Left renal pelvis (tissue), 4 donors: ENCODE results near the gene IDH3G. TPM values are rescaled to one million over a fixed set of nuclear protein-coding genes. Genes with fewer than 3 reads are reported as not detected.

Experiments used
- DNase-seq, 4 donors: peaks; one replicate each; pipeline ENCODE4 v3.0.0-alpha.2; 2013; ENCODE audit warnings: low read depth in 4 of 4, low spot score in 3 of 4
- polyA plus RNA-seq, 4 donors: library from polyadenylated mRNA; unstranded; fragments of 120-200 nt; gene quantifications; one replicate each; pipeline ENCODE4 v1.2.1, GENCODE V29; 2013; ENCODE audit not compliant: insufficient read length in 4 of 4

The IDH3G gene
- polyA plus RNA-seq, 4 donors = 59.4 to 95.2 (median 71.3) TPM

DNA sequence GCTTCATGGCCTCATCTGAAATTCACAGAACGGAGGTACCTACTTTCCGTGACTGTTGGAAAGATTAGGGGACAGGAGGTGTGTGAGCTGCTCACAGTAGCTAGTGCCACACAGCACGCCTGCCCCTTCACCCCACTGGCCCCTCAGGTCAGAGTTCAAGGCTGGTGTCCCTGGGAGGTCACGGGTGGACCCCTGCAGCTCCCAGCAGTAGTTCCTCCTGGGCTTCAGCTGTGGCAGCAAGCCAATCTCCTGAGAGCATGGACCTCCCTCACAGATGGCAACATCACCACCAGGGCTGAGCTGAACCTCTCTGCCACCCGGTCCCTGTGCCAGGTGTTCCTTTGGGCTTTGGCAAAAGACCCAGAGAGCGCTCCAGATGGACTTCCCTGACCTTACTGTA, 1.8 kb downstream of the IDH3G start:
- DNase-seq = no peak

DNA sequence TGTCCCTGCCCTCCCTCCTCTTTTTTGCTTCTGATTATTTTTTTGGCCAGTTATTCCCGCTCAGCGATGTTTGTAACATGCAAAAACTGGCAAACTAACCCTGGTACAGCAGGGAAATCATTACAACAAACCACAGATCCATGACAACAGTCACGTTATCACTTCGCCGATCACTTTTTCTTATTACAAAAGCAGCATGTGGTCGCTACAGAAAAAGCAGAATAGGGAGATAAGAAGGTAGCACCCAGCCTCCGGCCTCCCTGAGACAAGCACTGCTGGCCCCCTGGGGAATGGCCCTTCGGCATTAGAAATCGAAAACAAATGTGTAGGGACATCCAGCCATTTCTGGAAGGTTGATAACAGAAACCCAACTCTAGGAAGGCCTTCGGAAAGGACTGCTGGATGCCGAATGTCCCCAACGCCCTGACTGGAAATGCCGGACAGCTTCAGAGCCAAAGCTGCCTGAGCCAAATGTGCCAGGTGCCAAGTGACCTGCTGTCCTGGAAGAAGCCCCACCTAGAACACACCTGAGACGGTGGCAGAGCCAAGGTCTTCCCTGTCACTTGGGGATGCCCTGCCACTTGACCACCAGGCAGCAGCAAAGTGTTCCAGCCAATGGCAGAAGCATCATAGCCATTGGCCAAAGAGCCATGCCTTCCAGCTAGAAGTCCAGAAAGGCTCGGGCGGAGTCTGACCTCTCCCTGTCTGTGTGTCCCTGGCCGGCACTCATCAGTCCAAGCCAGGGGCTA, 2.9 kb downstream of the IDH3G start:
- no peak for DNase-seq

GRCh38 chrX:153789654-153790053, 4.5 kb downstream of the IDH3G start:
- no peak for DNase-seq

DNA sequence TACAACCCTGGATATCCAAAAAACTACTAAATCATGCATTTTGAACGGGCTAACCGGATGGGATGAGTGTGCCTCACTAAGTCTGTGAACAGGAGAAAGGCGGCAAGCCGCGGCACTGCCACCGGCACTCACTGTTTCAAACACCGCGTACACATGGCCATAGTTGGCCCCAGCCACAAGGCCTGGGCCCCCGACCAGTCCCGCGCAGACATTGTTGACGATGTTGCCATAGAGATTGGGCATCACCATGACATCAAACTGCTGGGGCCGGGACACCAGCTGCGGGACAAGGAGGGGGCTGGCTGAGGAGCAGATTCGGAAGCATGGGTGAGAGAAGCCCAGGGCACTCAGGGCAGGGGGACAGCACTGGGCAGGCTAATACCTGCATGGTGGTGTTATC, 7.5 kb downstream of the IDH3G start:
- no peak for DNase-seq

GRCh38 chrX:153784325-153784967, 9.7 kb downstream of the IDH3G start:
- no peak for DNase-seq

DNA sequence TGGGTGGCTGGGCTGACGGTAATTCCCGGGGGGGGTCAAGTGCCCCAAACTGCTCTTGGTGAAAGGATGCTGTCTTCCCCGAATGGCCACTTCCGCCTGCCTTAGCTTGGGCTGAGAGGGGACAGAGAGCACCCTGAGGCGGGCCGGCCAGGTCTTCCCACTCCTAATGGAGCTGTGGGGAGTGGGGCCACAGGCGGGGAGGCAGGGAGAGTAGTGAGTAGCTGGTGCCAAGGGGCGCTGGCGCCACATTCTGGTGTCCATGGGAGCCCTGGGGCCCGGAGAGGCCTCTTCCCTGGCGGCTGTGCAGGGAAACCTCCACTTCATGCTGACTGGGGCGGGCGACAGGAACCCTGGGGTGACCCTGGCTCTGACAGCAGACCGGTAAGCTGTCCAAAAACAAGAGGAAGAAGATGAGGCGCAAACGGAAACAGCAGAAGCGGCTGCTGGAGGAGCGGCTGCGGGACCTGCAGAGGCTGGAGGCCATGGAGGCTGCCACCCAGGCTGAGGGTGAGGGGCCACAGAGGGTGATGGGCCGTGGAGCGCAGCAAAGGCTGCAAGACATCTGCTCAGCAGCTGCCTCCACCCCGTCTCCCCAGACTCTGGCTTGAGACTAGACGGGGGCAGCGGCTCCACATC, 10.7 kb downstream of the IDH3G start:
- no peak for DNase-seq

DNA sequence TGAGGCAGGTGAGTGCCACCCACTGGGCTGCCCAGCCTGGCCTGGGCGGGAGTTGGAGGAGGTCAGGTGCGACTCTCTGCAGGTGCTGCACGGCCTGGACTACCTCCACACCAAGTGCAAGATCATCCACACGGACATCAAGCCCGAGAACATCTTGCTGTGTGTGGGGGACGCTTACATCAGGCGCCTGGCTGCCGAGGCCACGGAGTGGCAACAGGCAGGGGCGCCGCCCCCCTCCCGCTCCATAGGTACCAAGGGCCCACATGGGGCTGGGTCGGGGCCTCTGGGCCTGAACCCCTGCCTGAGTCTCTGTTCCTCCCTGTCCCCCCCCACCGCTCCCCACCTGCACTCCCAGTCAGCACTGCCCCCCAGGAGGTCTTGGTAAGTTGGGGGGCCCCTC, 11.3 kb downstream of the IDH3G start:
- DNase-seq = no peak

- DNase-seq = no peak
Observed at GRCh38 chrX:153782313-153782712, 11.9 kb downstream of the IDH3G start.

GRCh38 chrX:153781428-153782047, 12.6 kb downstream of the IDH3G start:
- no peak for DNase-seq

DNA sequence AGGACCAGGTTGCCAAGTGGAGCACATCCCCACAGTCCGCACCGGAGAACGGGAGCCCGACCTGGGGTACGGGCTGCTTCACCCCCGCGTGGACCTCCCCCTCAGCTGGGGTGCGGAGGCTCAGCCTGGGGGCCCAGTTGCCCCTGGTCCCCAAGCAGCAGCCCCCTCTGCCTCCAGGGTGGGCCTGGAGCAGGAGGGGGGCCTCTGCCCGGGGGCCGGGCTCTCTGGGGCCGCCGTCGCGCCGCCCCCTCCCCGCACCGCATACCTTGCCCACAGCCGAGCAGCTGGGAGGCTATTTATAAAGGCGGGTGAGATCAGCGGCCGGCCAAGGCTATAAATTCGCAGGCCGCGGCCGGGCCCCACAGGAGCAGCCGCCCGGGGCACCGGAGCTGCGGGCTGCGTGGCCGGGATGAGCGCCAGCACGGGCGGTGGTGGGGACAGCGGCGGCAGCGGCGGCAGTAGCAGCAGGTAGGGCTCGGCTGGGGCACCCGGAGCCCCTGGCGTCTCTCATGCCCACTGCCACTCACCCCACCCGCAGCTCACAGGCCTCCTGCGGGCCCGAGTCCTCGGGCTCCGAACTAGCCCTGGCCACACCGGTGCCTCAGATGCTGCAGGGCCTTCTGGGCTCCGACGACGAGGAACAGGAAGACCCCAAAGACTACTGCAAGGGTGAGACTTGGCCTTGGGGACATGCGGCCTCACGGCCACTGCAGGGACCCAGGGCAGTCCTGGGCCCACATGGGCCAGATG, 13.3 kb downstream of the IDH3G start, which contains the start of gene SRPK3:
Gene SRPK3, plus strand, starts transcription at position 364 of the 750 bp plus-strand sequence. Its CDS starts 46 bp downstream, at position 410.
- DNase-seq = no peak

DNA sequence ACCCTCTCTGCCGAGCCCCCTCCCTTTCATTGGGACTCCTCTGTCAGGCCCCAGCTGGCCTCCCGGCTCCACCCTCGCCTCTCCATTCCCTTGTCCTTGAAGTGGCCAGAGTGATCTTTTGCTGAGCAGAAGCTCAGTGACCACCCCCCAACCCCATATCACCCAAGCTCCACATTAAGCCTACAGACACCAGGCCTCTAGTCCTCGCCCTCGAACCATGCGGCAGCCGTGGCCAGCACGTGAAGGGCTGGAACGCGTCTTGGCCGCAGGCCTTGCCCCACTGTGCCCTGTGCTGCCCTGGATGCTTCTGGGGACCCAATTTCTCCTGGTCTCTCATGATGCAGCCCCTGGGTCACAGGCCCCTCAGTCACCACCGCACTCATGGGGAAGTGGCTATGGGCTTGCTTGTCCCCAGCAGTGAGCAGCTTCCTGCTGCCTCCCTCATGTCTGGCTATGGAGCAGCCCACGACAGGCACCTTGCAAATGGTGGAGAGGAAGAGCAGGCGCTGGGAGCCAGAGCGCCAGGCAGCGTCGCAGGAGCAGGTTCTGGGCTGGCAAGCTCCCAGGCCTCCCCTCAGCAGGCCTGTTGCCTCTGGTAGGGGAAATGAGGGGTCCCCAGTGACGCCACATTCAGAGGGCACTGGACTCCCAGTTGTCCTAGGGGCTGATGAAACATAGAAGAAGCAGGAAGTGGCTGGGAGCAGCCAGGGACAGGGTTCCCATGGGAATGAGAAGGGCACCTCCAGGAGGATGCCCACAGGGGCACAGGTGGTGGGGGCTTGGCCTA, 14.1 kb downstream of the IDH3G start:
- DNase-seq = no peak

DNA sequence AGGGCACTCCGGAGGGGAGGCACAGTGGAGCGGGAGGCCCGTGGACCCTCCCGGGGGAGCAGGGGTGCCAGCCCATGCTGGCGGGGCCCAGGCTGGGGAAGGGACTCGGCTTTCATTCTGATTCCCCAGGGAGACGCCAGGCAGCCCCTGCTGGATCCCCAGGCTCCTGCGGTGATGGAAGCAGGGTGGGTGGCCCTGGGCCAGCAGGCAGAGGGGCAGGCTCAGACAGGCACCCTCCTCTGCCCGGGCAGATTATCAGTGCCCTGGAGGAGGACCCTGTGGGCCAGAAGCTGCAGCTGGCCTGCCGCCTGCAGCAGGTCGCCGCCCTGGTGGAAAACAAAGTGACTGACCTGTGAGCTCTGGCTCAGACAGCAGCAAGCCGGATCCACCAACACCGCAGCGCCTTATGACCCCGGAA, 15.5 kb downstream of the IDH3G start:
- DNase-seq = no peak

DNA sequence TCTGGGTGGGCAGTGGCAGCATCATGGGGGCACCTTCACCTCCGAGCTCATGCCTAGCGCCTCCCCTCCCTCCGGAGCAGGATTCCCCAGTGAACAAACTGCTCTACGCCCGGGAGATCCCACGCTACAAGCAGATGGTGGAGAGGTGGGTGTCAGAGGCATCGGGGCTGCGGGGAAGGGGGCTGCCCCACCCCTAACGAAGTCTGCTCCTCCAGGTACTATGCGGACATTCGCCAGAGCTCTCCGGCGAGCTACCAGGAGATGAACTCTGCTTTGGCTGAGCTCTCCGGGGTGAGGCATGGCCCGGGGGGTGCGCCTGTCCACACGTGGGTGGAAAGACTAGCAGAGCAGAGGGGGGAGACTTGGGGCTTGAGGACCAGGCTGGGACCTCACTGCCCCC, 16.0 kb downstream of the IDH3G start:
- no peak for DNase-seq

DNA sequence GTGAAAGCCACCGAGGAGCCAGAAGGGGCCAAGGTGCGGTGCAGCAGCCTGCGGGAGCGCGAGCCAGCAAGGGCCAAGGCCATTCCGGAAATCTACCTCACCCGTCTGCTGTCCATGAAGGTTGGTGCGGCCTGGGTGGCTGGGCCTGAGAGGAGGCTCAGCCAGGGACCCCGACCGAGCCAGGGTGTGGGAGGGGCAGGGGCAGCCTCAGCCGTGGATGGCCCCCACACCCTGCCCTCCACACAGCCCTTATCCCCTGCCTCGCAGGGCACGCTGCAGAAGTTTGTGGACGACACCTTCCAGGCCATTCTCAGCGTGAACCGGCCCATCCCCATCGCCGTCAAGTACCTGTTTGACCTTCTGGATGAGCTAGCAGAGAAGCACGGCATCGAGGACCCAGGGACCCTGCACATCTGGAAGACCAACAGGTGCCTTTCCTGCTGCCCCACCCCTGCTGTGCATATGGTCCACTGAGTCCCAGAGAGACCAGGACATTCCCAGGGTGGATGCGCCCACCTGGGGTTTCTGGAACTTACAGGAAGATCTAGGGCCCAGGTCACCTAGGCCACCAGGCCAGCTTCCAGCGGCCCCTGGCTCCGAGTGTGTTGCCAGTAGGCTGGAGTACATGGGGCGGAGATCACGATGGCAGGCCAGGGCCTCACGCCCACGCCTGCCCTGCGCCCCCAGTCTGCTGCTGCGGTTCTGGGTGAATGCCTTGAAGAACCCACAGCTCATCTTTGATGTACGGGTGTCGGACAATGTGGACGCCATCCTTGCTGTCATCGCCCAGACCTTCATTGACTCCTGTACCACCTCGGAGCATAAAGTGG, 16.7 kb downstream of the IDH3G start:
- DNase-seq = no peak

DNA sequence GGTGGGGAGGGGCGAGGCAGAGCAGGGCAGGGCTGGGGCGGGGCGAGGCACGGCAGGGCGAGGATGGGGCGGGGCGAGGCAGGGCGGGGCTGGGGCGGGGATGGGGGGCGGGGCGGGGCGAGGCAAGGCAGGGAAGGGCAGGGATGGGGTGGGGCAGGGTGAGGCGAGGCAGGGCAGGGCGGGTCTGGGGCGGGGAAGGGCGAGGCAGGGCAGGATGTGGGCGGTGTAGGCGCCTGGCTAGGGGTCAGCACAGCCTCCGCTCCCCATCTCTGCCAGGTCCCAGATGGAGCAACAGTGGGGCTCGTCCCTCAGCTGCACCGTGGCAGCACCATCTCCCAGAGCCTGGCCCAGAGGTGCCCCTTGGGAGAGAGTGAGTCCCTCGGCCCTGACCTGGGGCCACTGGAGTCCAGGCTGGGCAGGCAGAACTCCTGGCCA, 17.5 kb downstream of the IDH3G start:
- DNase-seq = no peak

GRCh38 chrX:153776120-153776599, 18.0 kb downstream of the IDH3G start:
- no peak for DNase-seq

DNA sequence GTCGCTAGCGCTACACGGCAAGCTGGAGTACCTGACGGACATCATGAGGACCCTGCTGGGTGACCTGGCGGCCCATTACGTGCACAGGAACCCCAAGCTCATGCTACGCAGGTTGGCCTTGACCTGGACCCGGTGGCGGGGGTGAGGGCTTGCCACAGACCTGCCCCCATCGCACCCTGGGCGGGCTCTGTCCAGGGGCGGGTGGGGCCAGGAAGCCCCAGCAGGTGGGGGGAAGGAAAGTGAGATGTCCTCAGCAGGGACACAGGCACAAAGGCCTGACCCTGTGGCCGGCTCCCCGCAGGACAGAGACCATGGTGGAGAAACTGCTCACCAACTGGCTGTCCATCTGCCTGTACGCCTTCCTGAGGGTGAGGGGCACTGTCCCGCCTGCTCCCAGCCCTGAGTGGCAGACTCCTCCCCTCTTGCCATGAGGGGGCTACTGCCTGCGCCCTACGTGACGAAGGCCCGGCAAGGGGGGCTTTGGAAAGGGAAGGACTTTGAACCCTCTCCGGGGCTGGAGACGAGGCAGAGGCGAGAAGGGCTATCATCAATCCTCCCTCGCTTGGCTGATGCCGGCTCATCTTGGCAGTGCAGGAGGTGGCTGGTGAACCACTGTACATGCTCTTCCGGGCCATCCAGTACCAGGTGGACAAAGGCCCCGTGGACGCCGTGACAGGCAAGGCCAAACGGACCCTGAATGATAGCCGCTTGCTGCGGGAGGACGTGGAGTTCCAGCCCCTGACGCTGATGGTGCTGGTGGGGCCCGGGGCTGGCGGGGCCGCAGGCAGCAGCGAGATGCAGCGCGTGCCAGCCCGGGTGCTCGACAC, 18.7 kb downstream of the IDH3G start:
- no peak for DNase-seq
